T-helper 1 cell (primary cell): ENCODE results near the gene SH3GL2.

Experiments used
- DNase-seq, 5 donors: peaks; one replicate each; pipeline ENCODE4 v3.0.0-alpha.2; 2012 to 2020

SH3GL2 gene

DNA sequence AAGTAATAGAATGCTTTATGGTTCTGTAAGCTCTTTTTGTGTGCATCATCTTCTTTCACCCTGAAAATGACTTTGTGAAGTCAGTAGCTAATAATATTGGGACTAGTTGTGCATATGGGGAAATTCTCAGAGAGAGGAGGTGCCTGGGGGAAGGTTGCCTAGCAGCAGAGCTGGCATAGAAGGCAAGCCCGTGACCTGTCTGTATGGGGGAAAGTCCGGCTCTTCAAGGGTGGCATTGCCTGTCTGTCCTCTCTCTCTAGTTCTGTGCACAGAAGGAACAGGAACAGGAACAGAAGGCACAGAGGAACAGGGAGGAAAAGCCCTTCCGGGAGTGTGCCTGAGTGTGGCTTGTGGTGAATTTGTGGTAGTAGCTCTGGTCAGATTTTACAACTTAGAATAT, 33.1 kb downstream of the SH3GL2 start:
- no peak for DNase-seq

GRCh38 chr9:17613758-17614157, 34.9 kb downstream of the SH3GL2 start:
- no peak for DNase-seq

DNA sequence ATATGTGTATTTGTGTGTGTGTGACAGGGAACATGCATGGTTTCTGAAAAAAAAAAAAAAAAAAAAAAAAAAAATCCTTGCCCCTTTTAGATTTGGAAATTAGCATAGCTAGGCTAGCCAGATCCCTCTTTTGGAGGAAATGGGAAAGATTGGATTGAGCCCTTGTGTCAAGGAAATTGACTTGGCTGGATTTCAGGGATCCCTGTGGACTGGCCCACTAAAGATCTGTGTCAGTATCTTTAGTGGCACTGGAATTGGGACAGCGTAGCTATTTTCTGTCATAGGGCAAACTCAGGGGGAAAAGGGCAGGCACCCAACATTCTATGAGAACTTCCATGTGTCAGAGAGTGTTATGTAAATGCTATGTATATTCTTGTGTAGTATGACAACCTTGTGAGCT, 35.4 kb downstream of the SH3GL2 start:
- no peak for DNase-seq

GRCh38 chr9:17614903-17615302, 36.0 kb downstream of the SH3GL2 start:
- DNase-seq = no peak

GRCh38 chr9:17622141-17622540, 43.3 kb downstream of the SH3GL2 start:
- DNase-seq = no peak

- no peak for DNase-seq
Observed at GRCh38 chr9:17622749-17623148, 43.9 kb downstream of the SH3GL2 start.

DNA sequence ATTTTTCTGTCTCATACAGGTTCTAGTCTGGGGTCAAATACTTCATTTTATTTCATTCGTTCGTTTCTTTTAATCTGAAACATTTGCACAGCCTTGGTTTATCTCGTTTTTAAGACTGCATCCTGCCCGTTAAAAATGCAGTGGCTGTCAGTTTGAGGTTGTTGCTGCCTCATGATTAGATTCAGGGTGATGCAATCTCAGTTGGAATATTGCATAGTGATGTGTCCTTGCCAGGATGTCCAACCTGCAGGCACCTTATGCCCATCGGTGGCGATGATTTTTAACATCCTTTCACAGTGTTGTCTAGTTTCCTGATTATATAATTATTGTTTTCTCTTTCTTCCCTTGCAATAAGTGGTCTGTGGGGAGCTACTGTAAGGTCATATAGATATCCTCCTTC, 45.1 kb downstream of the SH3GL2 start:
- DNase-seq = no peak

GRCh38 chr9:17624571-17624970, 45.7 kb downstream of the SH3GL2 start:
- no peak for DNase-seq

GRCh38 chr9:17625644-17626388, 47.0 kb downstream of the SH3GL2 start:
- DNase-seq = no peak

DNA sequence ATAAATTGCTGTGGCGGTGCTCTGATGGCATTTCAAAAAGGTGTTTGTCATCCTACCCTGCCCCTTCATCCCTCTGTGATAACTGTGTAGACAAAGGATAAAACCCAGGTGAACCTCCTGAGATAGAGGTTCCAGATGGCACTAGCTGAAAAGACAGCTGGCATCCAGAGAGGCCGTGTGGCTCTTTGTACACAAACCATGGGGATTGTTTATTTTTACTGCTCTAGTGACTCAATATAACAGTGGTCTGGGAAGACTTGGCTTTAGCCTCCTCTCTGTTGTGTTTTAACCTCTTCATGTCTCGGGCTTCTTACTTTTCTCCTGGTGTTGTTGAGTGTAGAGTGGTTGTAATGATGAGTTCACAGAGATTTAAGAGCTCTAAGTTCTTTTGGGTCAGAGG, 48.8 kb downstream of the SH3GL2 start:
- DNase-seq = no peak

GRCh38 chr9:17628624-17629023, 49.8 kb downstream of the SH3GL2 start:
- DNase-seq = no peak

DNA sequence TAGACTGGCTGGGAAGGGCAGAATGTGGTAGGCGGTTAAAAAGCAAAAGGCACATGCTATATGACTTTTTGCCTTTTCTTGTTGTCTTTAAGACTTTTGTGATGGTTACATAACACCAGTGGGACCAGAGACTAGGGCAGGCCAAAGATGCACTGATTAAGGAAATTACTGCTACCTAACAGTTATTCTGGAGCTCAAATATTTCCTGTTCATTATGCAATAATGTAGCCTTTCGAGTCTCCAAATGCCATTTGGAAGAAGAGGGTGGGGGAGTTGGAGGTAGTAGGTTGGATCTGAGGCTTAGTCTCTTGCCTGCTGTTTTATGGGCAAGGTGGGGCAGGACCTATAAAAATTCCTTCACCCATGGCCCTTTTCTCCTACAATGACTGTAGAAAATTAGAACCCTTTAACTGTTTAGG, 51.7 kb downstream of the SH3GL2 start:
- DNase-seq = no peak

GRCh38 chr9:17631396-17631795, 52.5 kb downstream of the SH3GL2 start:
- DNase-seq = no peak

GRCh38 chr9:17632994-17633393, 54.1 kb downstream of the SH3GL2 start:
- no peak for DNase-seq

GRCh38 chr9:17635115-17635890, 56.4 kb downstream of the SH3GL2 start:
- DNase-seq = no peak

GRCh38 chr9:17636349-17636748, 57.5 kb downstream of the SH3GL2 start:
- DNase-seq = no peak

DNA sequence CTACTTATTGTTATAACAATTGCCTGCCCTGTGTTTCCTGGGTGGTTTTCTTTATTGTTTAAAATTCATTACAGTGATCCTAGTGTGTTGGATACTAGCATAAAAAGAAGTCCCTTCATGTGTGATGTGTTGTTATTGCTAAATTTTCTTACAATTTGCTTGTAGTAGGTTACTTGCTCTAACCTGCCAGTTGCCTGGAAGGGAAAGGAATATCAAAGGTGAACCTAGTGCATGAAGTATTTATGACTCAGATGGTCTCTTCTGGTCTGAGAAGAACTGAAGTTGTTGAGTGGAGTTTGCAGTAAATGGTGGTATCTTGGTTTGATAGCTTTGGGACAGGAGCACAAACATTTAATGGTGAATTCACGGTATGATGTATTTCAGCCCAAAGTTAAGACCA, 58.0 kb downstream of the SH3GL2 start:
- DNase-seq = no peak

GRCh38 chr9:17637229-17637628, 58.4 kb downstream of the SH3GL2 start:
- no peak for DNase-seq

- DNase-seq = no peak
Observed at GRCh38 chr9:17648516-17648915, 69.7 kb downstream of the SH3GL2 start.

DNA sequence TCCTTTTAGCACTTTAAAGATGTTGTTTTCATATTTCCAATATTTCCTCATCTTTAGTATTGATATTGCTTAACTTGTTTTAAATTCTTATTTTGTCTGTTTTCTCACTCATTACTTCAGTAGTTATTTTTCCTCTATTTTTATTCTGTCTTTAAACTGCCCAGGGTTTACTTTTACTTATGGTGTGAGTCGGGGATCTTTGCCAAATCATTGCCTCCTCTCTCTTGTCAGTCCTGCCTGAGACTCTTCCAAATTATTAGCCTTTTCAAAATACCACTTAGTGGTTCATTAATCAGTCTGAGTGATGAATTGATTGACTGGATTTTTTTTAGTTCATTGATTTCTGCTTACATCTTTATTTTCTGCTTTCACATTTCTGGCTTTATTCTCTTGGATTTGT, 72.9 kb downstream of the SH3GL2 start:
- no peak for DNase-seq

GRCh38 chr9:17653947-17654465, 75.1 kb downstream of the SH3GL2 start:
- DNase-seq = no peak

GRCh38 chr9:17656889-17657288, 78.0 kb downstream of the SH3GL2 start:
- DNase-seq = no peak

DNA sequence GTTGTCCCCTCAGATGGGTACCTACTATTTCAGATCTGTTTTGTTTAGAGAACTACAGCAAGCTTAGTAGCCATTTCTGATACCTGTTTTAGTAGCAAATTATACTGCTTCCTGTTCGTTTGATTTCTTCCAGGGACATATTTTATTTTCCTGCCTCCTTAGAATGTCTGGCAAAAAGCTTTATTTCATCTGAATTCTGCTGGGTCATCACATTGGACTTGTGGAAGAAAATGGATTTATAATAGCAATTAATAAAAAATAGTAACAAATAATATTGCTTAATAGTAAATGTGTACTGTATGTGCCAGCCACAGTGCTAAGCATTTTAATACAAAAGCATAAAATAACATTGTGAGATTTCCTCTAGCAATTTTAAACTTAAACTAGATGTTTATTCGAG, 79.4 kb downstream of the SH3GL2 start:
- no peak for DNase-seq

DNA sequence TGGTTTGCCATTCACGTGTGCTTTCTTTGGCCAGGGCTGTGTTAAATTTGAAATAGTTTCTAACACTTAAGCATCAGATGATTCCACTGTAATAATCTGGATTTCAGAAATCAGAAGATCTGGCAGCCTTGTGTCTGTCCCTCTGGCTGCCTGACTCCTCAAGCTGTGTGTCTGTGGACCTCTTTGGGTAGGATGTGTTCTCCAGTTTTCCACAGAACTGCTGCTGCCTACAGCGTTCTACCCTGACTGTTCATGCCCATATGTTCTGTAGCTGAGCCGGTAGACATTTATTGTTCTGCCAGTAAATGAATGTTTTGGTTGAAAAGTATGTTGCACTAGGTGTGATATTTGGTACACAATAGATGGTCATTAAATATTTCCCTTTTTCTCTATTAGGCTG, 81.3 kb downstream of the SH3GL2 start:
- no peak for DNase-seq
